Activated CD4-positive, alpha-beta T cell treated with anti-CD3 and anti-CD28 coated beads for 4 hours (primary cell): ENCODE data around the gene PRDM5.
"Not testable (repeated sequence)": the region's sequence is repeated elsewhere in the genome, so short reads cannot be mapped to it uniquely, and the experiment has no call there.

Experiments used
- DNase-seq, 2 donors: peaks; one replicate each; pipeline ENCODE4 v3.0.0-alpha.2; 2020

Gene PRDM5

GRCh38 chr4:120741636-120742035, 180.9 kb downstream of the PRDM5 start:
- DNase-seq = not testable (repeated sequence)

DNA sequence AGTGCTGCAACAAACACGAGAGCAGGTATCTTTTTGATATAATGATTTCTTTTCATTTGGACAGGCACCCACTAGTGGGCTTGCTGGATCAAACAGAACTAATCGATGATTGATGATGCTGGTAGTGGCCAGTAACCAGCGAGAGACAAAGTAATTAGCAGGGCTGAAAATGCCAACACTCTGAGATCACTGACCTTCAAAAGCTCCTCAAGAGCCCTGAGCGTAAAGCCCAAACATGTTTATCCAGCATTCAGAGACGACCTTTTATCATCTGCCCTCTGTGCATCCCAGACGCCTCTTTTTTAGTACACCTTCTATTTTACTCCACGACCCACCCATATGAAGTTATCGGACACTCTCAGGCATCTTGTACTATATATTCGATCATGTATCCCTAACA, 186.2 kb downstream of the PRDM5 start:
- DNase-seq = no peak

GRCh38 chr4:120733968-120734367, 188.6 kb downstream of the PRDM5 start:
- DNase-seq = no peak

DNA sequence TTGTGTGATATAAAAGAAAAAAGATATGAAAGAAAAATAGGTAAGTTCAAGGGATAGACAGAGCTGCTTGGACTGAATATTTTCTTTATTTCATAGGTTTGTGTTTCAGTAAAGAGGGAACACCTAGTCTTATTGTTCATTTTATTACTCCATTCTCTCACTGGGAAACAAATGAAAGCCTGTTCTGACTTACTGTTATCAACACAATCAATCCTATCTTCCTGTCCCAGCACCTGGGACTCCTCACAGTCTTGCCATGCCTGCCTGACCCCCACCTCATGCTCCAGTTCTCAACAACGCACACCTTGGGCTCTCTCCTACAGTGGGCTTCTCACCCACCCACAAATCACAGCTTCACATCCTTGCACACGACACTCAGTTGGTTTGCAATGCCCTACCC, 189.5 kb downstream of the PRDM5 start:
- no peak for DNase-seq

GRCh38 chr4:120731561-120731960, 191.0 kb downstream of the PRDM5 start:
- no peak for DNase-seq

DNA sequence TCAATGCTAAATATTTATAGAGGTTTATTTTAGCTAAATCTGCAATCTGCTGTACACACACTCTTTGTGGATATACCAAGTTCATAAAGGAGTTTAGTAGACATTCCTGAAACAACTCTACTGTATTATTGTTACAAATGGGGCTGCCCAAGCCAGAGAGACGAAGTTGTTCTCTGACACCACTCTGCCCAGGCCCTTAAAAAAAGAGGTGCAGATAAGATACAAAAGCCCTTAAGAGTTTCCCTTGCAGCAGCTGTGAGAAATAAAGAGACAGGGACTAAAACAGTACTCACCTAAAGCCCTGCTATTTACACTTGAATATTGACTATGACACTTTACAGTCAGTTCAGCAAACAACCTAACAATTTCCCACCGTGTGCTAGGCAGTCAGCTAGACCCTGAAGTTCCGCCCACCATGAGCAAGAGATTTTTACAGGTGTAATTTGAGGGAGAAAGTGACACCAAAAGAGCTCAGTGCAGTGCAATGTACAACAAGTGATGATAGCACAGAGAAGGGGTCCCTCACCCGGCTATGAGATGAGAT, 191.7 kb downstream of the PRDM5 start:
- DNase-seq = no peak

DNA sequence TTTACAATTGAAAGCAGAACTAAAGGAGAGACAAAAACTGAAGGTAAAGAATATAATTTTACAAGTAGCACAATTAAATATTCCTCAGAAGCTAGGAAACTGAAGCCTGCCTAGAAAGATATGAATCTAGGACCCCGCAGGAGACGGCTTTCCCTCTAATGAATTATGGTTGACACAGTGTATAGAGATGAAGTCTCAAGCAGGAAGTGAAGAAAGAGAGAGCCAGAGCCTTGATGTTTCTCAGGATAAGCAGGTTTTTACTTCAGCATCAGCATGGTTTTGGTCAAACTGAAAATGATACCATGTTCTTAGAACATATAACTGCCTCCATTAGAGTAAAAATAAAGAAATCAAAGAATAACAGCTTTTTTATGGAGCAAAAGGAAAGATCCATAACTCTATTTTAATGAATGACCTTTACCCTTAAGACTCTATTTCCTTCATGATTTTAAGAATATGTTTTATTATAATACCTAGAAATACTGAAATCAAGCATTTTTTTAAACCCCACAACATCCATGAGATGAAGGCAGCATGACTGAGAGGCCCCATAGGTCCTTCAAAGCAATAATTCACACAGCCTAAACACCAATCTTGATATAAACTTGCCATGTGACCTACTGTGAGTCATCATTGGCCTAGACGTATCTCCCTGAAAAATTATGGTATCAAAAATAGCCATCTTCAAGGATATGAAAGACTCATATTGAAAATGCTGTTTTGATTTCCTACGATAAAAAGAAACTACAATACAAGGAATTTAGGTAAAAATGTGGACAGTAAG, 193.4 kb downstream of the PRDM5 start:
- no peak for DNase-seq

- no peak for DNase-seq
Measured at GRCh38 chr4:120725639-120726580, 196.6 kb downstream of the PRDM5 start.

DNA sequence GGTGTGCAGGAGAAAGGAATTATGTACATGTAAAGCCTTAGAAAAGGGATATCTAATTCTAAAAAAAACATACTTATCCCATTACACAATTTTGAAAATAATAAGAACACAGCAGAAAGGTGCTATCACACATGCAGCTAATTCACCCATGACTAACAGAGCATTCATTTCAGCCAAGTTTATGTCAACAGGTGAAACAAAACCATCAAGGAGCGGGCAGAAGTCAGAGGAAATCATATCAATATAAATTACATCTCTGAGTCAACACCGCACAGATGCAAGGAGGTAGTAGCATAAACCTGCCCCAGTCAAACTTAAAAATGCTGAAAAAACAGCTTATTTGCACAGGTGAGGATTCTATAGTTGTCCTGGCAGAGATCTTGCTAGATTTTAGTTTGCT, 197.9 kb downstream of the PRDM5 start:
- no peak for DNase-seq

GRCh38 chr4:120723986-120724385, 198.5 kb downstream of the PRDM5 start:
- no peak for DNase-seq

GRCh38 chr4:120723105-120723504, 199.4 kb downstream of the PRDM5 start:
- no peak for DNase-seq

DNA sequence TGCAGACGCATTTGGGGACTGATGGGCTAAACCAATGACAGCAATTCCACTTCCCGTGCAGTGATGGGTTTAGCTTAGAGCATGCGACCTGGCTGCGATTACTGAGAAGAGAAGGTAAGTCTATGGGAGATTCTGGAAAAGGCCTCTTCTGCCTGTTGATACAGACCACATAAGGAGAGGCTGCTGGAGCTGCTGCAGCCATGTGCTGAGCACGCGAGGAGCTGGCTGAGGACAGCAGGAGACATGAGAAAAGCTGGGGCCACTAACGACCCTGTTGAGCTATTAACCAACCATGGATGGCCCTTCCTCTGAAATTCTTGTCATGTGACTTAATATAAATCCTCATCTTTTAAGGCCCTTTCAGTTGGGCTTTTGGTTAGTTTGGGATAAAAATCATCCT, 199.9 kb downstream of the PRDM5 start:
- no peak for DNase-seq

DNA sequence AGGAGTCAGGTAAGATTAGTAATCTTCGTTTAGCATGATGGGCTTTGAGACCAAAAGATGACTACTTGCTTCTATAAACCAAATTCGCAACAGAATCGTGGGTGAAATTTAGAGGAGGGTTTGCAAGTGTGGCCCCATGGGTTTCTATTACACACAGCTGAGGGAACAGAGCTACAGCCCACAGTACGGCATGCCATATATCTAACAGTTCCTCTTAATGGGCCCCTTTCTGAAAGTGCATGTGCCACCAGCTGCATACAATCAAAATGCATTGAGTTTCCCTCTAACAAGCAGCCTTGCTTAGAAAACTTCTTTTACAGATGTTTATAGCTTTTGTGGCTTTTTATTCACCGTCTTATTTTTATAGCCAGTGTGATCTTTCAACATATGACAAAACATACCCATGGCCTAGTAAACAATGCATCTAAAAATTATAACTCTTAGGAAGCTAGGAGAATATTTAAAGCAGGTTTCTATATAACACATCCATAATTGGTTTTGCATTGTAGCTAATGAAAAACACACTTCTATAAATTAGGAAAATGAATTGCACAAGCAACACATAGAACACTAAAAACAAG, 202.1 kb downstream of the PRDM5 start:
- DNase-seq = no peak

- DNase-seq = peak in 1 of 2 donors; percentile 7
Measured at GRCh38 chr4:120718979-120719566, 203.5 kb downstream of the PRDM5 start.

GRCh38 chr4:120716346-120716745, 206.2 kb downstream of the PRDM5 start:
- no peak for DNase-seq

DNA sequence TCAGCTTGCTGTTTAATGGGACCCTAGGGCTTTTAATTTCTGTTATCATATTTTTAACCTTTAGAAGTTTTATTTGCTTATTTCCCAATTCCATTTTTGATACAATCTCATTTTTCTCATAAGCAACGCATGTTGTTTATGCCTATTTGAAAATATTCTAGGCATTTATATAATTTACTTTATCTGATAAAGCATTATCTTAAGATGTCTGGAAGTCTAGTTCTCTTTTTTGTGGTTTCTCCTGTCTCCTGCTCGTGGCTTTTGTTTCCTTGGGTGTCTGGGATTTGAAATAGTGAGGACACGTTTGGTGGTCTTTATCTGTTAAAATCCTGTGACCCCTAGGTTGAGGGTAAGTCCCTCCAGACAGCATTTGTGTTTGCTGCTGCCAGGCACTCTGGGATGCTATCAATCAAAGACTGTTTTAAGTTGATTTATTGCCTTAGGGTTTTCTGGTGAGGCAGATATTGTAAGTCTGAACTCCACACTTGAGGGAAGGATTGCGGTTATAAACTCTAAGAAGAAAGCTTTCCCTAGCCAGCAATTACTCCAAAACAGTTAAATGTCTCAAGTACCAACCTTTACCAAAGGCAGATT, 208.0 kb downstream of the PRDM5 start:
- no peak for DNase-seq

DNA sequence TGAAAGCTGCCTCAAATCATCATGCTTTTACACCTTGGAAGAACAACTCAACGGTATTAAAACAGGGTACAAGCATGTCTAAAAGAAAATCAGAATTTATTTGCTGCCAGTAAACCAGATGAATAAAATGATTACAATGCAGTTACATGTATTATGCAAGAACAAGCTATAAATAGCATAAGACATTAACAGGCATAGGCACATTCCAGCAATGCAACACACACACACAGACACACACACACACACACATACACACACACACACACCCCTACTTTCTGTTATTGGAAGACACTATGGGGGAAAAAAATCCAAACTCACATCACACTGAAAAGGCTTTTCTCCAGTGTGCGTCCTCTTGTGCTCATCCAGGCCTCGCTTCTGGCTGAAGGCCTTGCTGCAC, 212.5 kb downstream of the PRDM5 start:
- no peak for DNase-seq

DNA sequence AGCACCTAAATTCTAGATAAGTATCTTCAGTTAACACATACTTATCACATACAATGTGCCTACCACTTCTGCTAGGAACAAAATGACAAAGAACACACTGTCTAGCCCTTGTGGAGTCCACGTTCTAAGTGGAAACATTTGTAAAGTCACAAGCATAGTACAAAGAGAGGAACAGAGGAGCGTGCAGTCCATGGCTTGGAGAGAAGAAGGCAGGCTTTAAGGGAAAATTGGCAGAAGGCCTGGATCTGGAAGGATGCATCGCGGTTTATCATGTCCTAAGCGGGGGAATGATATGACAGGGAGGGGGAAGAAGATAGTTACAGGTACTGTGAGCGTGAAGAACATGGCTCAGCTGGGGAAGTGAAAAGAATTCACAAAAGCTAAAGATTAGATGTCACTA, 218.0 kb downstream of the PRDM5 start:
- no peak for DNase-seq

DNA sequence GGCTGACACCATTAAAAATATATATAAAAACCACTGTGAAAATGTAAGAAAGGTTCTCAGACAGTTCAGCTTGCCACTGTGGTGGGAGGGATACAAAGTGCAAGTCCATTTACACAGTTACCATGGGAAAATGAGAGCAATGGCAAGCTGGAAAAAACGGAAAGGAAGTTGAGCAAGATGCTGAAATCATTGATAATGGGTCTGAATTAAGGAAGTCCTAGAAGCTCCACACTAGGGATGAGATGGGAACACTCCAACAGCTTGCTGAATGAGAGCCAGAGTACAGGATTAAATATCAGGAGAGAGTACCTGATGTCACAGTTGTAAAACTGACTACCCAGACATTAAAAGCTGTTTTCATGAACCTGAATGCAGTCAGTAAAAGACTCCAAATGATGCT, 218.6 kb downstream of the PRDM5 start:
- no peak for DNase-seq

GRCh38 chr4:120699354-120699753, 223.2 kb downstream of the PRDM5 start:
- no peak for DNase-seq

GRCh38 chr4:120694973-120695372, 227.6 kb downstream of the PRDM5 start:
- no peak for DNase-seq

DNA sequence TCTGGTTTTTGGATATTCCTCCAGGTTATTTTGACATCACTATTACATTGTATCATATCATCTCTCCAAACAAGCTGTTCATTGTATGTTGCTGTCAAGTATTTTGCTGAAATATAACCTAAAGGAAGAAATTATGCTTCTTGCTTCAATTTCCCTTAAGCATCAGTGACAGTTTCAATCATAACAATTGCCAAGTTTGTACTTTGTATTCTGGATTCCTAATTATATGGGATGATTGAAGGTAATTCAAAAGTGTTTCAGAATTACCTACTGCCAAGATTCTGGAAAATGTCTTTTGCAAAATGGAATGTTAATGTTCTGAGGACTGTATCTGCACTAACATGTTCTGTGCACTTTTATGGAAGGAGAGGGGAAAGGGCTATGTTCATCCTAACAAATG, 228.7 kb downstream of the PRDM5 start:
- DNase-seq = no peak

DNA sequence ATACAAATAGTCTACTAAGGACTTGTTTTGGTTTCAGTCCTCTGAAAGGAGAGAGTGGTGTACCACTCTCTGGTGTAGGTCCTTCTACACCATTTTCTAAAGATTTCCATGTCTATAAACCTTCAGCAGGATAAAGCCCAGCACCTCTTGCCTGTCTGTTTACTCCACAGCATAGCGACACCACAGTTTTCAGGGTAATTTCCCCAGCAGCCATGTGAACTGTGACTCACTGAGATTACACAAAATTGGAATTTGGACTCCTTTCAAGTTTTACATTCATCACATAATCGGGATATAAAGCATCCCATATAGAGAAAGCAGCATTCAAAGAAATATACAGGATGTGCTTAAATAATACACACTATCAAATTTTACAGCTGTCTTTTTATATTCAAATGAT, 229.6 kb downstream of the PRDM5 start:
- no peak for DNase-seq
